Breast epithelium (tissue), 4 donors: Measurements from ENCODE around the gene RBM39. TPM values are rescaled to one million over a fixed set of nuclear protein-coding genes. Genes with fewer than 3 reads are reported as not detected.

ENCODE experiments used
- DNase-seq, 2 donors: peaks; one replicate each; pipeline ENCODE4 v3.0.0-alpha.2; 2019; ENCODE audit warnings: low spot score in 2 of 2
- H3K27ac ChIP-seq, 2 donors: fragments of 200-600 bp; sonication (generic) in 1 of 2; one replicate each; pipeline ENCODE4 v1.5.1; 2016 to 2019; ENCODE audit warnings: mild to moderate bottlenecking in 1 of 2
- H3K27me3 ChIP-seq, 2 donors: fragments of 200-600 bp; sonication (generic) in 1 of 2; one replicate each; pipeline versions ENCODE4 v1.5.1 to v1.6.0; 2017 to 2019; ENCODE audit warnings: control low read depth in 1 of 2, mild to moderate bottlenecking in 1 of 2
- H3K36me3 ChIP-seq: fragments of 200-600 bp; one replicate; pipeline ENCODE4 v1.5.1; 2019
- H3K4me1 ChIP-seq, 2 donors: fragments of 200-600 bp; sonication (generic); one replicate each; pipeline ENCODE4 v1.5.1; 2016 to 2019; ENCODE audit warnings: control low read depth in 1 of 2
- H3K4me3 ChIP-seq, 3 donors: fragments of 200-600 bp; sonication (generic); 1 replicate in 2 of 3; 2 replicates in 1 of 3; pipeline ENCODE4 v1.5.1; 2016 to 2019; ENCODE audit warnings: mild to moderate bottlenecking in 3 of 3, moderate library complexity in 2 of 3
- H3K9me3 ChIP-seq, 2 donors: fragments of 200-600 bp; sonication (generic) in 1 of 2; one replicate each; pipeline ENCODE4 v1.5.1; 2016 to 2019; ENCODE audit warnings: control low read depth in 1 of 2
- CTCF ChIP-seq, 3 donors: fragments of 450-650 bp; IDR thresholded peaks; one replicate each; pipeline ENCODE4 v1.5.1; 2016 to 2017; ENCODE audit warnings: antibody characterized with exemption in 3 of 3, mild to moderate bottlenecking in 3 of 3, moderate library complexity in 3 of 3
- POLR2A ChIP-seq: fragments of 450-650 bp; IDR thresholded peaks from one replicate; pipeline ENCODE4 v1.6.1; 2016; ENCODE audit warnings: antibody characterized with exemption, mild to moderate bottlenecking, moderate library complexity
- POLR2AphosphoS5 ChIP-seq, 3 donors: sonication (generic); formaldehyde crosslinking; IDR thresholded peaks; one replicate each; pipeline ENCODE4 v1.6.1; 2017; ENCODE audit warnings: antibody characterized with exemption in 3 of 3
- intact Hi-C: fragments of 100-400 bp; cut with DNase I; formaldehyde crosslinking; loops from one replicate; pipeline ENCODE4 v1.15.1; 2023; ENCODE audit warnings: low total_unique reads
- total RNA-seq, 3 donors: library from RNA; depleted of rRNA; stranded (reverse); fragments of >200 nt; gene quantifications; one replicate each; pipeline ENCODE4 v1.1.0, GENCODE V29; 2016

The RBM39 gene
- total RNA-seq, 3 donors from 2014 or later: 305 to 660 (median 527) TPM

DNA sequence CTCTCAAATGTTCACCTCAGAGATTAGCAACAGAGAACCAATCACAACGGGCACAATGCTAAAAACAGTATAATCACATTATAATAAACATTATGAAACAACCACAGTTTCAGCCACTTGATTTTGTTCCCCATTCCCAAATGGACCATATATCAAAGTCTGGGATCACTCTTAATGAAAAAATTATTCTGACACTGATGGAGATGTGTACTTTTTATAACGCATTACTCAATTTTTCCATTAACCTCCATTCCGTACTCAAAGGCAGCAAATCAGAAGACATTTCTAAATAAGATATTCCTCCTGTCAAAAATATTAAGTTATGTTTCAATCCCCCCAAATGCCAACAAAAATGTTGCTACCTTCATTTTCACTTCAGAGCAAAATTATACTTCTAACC lies 80.2 kb downstream of the RBM39 start:
- Histone ChIP-seq H3K4me3 (peak overlapping the region in 2 of 3 donors; percentile 85 to 93), H3K4me1 (peaks cover 3 to 22% of the 10 kb centered on the region in 2 donors)
- intact Hi-C loops: no loop called here

GRCh38 chr20:35661053-35661452 lies 81.0 kb downstream of the RBM39 start:
- peaks cover 3 to 22% of the 10 kb centered on the region in 2 donors for H3K4me1 ChIP-seq
- intact Hi-C loops: no loop called here
- TF ChIP-seq CTCF (IDR thresholded peaks at IDR 0.05): no peak
- TF ChIP-seq POLR2AphosphoS5 (IDR thresholded peaks at IDR 0.05): no peak
- TF ChIP-seq POLR2A: no peak
- DNase-seq: no peak
- H3K27me3 ChIP-seq: no peaks in the 10 kb centered on the region
- H3K36me3 ChIP-seq: no peaks in the 10 kb centered on the region
- peak overlapping the region in 1 of 3 donors; percentile 93 for H3K4me3 ChIP-seq
- no peaks in the 10 kb centered on the region for H3K9me3 ChIP-seq
- peak overlapping the region; percentile 45 to 68 for H3K27ac ChIP-seq

More for the DNA sequence above, 80.2 kb downstream of the RBM39 start:
- Histone ChIP-seq H3K36me3 (no peaks in the 10 kb centered on the region), H3K9me3 (no peaks in the 10 kb centered on the region), H3K27me3 (no peaks in the 10 kb centered on the region), H3K27ac (peak overlapping the region; percentile 46 to 68)
- no peak for TF ChIP-seq POLR2AphosphoS5 (IDR thresholded peaks at IDR 0.05)
- TF ChIP-seq POLR2A: no peak
- no peak for TF ChIP-seq CTCF (IDR thresholded peaks at IDR 0.05)
- no peak for DNase-seq

DNA sequence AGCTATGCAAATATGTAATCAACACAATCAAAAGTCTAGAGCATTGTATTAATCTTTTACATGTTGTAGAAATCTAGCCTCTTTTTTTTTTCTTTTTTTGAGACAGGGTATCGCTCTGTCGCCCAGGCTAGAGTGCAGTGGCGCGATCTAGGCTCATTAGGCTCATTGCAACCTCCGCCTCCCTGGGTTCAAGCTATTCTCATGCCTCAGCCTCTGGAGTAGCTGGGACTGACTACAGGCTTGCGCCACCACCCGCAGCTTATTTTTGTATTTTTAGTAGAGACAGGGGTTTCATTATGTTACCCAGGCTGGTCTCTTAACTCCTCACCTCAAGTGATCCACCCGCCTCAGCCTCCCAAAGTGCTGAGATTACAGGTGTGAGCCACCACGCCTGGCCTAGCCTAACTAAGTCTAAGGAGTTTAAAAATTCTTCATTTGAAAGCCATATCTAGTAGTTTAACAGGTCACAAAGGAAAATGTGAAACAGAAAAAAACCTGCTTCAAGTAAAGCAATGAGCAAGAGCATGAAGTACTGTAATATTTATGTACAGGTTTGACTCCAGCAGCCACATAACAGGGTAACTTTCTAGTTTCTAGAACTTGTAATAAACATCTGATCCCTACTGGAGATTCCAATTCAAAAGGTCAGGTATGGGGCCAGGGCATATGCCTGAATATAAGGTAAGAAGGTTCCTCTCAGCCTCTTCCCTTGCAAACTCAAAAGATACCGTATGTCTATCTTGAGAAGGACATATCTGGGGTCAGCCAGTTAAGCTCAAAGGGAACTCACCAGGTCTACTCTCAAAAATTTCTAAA lies 81.7 kb downstream of the RBM39 start:
- Histone ChIP-seq H3K9me3 (no peaks in the 10 kb centered on the region), H3K4me3 (peak overlapping the region in 1 of 3 donors; percentile 93), H3K36me3 (no peaks in the 10 kb centered on the region), H3K27ac (peak overlapping the region; percentile 45 to 68), H3K4me1 (peaks cover 3 to 22% of the 10 kb centered on the region in 2 donors), H3K27me3 (no peaks in the 10 kb centered on the region)
- no peak for DNase-seq
- no peak for TF ChIP-seq POLR2A
- no peak for TF ChIP-seq POLR2AphosphoS5 (IDR thresholded peaks at IDR 0.05)
- intact Hi-C loops: no loop called here

- no peak overlapping the region for H3K4me3 ChIP-seq
- intact Hi-C loops: no loop called here
- no peak for TF ChIP-seq POLR2AphosphoS5 (IDR thresholded peaks at IDR 0.05)
- TF ChIP-seq CTCF (IDR thresholded peaks at IDR 0.05): no peak
- no peak for TF ChIP-seq POLR2A
- H3K4me1 ChIP-seq: peaks cover 3 to 18% of the 10 kb centered on the region in 2 donors
- H3K27me3 ChIP-seq: no peaks in the 10 kb centered on the region
- no peaks in the 10 kb centered on the region for H3K9me3 ChIP-seq
- no peak for DNase-seq
- H3K27ac ChIP-seq: no peak overlapping the region
- H3K36me3 ChIP-seq: no peaks in the 10 kb centered on the region
Observed at GRCh38 chr20:35657271-35657670, 84.8 kb downstream of the RBM39 start.

DNA sequence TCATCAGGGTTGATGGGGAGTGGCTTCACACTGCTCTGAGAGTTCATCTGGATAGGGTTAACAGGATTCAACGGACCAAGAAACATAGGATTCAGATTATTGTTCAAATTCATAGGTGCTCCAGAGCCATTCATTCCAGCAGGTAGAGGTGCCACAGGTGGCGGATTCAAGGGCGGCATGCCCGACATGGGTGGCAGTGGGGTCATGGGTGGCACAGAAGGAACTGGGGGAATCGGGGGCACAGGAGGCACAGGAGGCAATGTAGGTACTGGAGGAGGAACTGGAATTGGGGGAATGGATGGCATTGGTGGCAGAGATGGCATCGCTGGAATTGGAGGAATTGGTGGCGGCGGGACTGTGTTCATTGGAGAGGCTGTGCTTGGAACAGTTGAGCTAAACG lies 87.6 kb downstream of the RBM39 start:
- peaks cover 0 to 8% of the 10 kb centered on the region in 2 donors for H3K4me1 ChIP-seq
- no peak overlapping the region for H3K4me3 ChIP-seq
- no peak for TF ChIP-seq POLR2AphosphoS5 (IDR thresholded peaks at IDR 0.05)
- no peak for TF ChIP-seq POLR2A
- no peak for TF ChIP-seq CTCF (IDR thresholded peaks at IDR 0.05)
- no peaks in the 10 kb centered on the region for H3K27me3 ChIP-seq
- no peak for DNase-seq
- intact Hi-C loops: no loop called here
- no peak overlapping the region for H3K27ac ChIP-seq
- H3K36me3 ChIP-seq: no peaks in the 10 kb centered on the region
- no peaks in the 10 kb centered on the region for H3K9me3 ChIP-seq
